ENCODE data around the gene NUB1.

NUB1 gene

GRCh38 chr7:151347200-151347599, 5.6 kb downstream of the NUB1 start:
- no peak for DNase-seq

DNA sequence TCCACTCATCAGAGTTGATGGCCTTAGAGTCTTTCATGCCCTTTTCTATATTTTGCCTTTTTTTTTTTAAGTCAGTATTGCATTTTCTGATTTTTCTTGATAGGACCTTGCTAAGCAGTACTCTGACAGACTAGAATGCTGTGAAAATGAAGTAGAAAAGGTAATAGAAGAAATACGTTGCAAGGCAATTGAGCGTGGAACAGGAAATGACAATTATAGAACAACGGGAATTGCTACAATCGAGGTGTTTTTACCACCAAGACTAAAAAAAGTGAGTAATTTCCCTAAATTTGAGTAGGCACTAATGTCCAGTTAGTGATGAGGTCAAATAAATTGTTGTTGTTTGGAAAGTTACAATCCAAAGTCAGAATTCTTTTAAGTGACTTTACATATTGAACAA, 7.4 kb downstream of the NUB1 start:
- no peak for DNase-seq

DNA sequence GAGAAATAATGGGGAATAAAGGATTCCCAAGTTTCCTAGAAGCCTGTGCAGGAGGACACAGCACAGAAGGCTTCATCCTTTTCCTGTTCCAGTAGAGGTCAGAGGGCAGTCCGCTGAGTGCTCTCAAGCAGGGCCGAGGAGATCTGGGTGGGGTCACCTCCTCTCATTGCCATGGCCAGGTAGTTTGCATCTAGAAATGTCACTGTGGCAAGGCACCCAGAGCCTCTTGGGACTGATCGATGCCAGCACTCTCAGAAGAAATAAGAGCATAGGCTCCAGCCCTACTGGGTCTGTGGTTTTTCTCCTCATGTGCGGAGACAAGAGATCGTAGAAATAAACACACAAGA, 7.9 kb downstream of the NUB1 start:
- DNase-seq: no peak

DNA sequence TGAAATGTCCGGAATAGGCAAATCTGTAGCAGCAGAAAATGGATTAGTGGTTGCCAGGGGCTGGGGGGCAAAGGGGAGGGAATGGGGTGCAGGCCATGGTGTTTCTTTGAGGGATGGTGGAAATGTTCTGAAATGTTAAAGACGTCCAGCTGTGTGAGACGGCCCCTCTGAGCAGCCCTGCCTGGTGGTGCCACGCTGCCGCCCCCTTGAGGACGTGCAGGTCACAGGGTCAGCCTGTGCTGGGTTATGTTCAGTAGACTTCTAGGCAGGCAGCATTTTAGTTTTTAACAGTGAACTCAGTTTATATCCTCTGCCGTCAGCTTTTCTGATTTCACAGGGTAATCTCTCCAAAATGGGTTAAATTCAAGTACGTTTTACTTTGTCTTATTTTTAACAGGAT, 9.4 kb downstream of the NUB1 start:
- peak; percentile 78 for DNase-seq

DNA sequence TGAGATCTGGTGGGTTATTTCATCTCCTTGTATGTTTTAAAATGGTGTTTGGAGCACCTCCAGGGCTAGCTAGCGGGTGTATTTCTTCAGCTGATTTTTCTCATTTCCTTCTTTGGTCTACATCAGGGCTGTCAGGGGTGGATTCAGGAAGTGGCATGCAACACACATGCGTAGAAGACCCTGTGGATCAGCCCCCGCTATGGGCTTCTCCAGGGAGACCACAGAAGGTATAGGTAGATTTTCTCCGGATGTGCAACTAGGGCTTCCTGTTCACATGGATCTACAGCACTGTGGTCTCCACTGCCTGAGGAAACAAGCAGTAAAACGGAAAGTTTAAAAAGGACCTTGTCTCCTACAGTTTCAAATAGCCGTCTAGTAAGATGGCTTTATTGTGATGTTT, 10.4 kb downstream of the NUB1 start:
- peak; percentile 63 for DNase-seq

GRCh38 chr7:151352512-151352911, 10.9 kb downstream of the NUB1 start:
- DNase-seq: no peak

GRCh38 chr7:151361193-151361959, 19.8 kb downstream of the NUB1 start:
- DNase-seq: no peak

DNA sequence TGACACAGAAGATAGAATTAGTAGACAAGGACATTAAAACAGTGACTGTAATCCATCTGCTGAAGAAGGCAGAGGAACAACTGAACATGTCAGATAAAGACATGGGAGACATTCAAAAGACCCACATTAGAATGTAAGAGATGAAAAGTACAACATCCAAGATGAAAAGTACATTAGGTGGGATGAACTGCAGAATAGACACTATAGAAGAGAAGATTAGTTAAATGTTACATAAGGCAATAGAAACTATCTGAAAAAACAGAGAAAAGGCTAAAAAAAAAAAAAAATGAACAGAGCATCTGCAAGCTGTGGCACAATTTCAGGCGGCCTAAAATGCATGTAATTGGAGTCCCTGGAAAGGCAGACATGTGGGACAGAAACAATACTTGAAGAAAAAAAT, 21.6 kb downstream of the NUB1 start:
- no peak for DNase-seq

DNA sequence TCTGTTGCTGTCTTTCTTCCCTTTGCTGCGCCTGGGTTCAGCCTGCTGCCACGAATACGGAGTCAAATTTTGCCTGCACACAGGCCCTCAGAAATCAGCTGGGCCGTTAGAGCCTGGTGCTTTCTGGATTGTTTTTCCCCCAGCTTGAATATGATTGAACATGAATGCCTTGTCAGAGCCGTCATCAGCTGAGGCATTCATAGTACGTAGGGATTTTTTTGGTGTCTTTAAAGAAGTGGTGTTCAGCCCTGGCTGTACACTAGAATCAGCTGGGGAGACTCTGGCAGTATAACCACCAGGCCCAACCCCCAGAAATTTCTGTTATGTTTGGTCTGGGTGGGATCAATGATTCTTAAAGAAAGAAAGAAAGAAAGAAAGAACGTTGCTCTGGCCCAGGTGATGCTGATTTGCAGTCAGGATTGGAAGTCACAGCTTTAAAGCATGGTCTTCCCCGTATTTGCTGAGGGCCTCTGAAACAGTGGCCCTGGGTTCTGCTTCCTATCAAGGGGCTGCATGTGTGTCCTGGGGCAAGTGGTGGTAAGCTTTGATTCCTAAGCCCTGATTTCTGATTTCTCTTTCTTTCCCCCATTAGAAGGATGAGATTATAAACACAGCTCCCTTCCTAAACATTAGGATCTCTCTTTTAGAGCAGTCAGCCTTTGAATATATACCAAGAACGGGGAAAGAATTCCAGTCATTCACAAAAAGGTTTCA, 24.7 kb downstream of the NUB1 start:
- DNase-seq: peak; percentile 11

DNA sequence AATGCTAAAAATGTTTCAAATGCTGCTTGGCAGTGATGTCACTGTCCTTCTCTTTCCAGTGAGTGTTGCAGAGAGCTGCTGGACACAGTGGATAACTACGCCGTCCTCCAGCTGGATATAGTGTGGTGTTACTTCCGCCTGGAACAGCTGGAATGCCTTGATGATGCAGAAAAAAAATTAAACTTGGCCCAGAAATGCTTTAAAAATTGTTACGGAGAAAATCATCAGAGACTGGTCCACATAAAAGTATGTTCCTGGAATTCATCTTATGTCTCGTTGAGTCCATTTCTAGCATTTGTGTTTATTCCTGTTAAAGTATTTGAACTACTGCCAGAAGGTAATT, 25.2 kb downstream of the NUB1 start:
- DNase-seq: peak; percentile 9

DNA sequence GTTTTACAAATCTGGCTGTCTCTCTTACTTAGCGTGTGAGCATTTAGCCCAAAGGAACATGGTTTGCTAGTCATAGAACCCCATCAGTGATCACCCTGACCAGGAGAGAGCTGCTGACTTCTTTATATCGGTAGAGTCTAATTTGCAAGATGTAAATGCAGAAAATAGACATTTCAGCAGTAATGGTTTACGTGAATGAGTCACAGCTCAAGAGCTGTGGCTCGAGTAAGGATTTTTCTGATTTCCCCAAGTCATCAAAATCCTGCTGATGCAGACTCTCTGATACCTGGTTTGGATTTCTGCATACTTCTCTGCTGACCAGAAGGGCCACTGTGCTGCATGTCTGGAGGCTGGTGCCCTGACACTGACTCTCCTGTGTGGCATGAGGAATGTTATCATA, 25.7 kb downstream of the NUB1 start:
- DNase-seq: peak; percentile 6

DNA sequence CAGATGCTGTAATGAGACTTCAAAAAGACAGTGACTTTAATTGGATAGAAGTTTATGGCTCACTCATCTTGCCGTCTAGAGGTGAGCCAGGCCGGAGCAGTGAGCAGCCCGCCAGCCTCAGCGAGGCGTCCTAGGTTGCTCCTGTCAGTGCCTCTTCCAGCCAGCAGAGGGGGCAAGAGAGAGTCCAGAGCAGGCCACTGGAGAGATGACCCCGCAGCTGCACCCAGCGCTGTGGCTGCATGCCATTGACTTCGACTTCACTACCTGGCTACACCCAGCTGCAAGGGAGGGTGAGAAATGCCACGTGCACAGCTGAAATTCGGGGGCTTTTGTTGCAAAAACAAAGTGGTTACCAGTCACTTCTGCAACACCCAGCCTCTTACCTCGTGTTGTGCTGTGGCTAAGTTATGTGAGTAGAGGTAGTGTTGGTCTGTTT, 26.5 kb downstream of the NUB1 start:
- DNase-seq: peak; percentile 86

GRCh38 chr7:151371266-151371665, 29.7 kb downstream of the NUB1 start:
- DNase-seq: no peak

GRCh38 chr7:151372612-151373265, 31.1 kb downstream of the NUB1 start:
- DNase-seq: no peak

GRCh38 chr7:151373599-151373998, 32.0 kb downstream of the NUB1 start:
- DNase-seq: no peak

DNA sequence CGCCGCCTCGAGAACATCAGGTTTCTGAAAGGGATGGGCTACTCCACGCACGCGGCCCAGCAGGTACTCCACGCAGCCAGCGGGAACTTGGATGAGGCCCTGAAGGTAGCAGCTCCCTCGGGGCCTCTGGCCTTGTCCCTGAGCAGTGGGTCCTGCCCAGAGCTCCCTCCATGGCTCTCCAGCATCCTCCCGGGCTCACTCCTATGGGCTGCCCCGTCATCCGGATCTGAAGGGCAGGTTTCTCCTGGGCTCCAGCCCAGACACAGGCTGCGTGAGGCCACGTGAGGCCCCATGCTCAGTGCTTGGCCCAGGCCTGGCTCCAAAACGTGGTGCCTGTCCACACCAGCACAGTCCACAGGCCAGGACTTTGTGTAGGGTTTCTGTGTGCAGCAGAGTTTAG, 32.5 kb downstream of the NUB1 start:
- DNase-seq: no peak

DNA sequence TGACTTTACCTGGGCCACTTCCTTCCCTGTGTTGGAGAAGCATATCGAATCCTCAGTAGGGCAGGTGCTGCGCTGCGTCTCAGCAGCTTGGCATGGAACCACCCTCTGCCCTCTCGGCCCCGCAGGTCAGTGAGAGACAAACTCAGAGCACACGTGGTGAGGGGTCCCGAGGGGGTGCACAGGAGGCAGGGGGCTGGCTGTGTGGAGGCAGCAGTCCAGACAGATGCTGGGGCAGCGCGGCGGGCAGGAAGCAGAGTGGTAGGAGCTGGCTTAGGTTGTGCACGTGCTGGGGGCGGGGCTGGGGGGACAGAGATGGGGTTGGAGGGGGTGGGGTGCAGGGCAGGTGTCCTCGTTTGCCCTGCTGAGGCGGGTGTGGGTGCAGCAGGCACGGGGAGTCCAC, 33.1 kb downstream of the NUB1 start:
- DNase-seq: no peak

DNA sequence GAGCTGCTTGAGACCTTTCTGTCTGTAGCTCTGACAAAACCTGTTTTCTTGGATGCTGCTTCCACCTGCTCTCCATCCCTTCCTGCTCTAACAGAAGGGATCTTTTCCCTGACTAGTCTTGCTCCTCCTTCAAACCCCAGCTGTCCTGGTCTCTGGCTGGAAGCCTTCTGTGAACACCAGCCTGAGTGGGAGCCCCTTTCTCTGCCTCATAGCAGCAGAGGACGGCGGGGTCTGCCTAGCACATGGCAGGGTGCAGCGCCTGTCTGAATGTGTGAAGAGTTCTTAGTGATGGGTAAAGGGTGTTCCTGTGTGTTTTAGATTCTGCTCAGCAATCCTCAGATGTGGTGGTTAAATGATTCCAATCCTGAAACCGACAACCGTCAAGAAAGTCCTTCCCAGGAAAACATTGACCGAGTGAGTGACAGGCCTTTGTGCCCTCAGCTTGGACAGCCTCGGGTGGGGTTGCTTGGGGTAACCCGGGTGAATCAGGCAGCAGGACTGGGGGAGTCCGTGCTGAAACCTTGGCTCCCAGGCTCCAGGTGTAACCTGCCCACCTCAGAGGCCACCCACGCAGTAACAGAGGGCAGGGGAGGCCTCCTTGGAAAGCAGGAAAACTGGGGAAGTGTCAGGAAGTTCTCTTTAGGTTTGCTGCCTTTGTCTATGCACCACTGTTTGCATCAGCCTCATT, 34.1 kb downstream of the NUB1 start:
- no peak for DNase-seq

DNA sequence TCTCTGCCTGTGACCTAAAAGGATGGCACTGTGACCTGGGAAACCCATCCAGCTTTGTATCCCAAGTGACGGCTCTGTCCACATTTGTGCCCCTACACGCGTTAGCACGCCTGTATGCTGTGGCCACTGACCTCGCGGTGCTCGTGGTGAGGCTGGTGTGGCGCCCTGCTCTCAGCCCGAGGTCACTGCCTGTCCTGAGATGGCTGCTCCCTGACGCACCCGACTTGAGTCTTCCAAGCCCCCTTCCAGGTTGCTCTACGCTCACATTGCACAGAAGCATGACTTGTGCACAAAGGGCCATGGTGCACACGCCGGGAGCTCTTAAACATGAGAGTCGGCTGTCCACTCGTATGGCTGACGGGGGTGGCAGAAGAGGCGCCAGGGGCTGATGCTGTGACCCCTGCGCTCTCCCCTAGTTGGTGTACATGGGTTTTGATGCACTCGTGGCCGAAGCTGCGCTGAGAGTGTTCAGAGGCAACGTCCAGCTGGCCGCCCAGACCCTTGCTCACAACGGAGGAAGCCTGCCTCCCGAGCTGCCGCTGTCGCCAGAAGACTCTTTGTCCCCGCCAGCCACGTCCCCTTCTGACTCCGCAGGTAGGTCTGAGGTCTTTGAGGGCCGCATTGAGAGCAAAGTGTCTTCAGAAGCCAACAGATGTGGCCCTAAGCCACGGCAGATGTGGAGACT, 34.7 kb downstream of the NUB1 start:
- DNase-seq: no peak

- no peak for DNase-seq
Measured at GRCh38 chr7:151377406-151377805, 35.8 kb downstream of the NUB1 start.

DNA sequence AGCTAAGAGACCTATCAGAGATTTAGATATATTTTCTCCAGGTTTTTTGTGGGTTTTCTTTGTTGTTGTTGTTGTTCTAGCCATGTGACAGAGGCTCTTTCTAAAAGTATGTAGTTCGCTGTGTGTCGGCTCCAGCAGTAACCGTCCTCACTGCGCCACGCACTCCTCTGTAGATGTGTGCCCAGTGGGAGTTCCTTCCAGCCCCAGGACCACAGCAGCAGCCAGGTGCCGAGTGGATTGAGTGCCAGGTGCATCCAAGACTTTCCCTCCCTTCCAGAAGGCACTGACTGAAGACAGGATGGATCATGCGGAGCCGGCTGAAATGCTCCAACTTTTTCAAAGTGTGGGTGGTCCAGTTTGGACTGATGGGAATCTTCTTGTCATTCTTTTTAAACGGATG, 36.4 kb downstream of the NUB1 start:
- no peak for DNase-seq

GRCh38 chr7:151378496-151379192, 37.0 kb downstream of the NUB1 start:
- no peak for DNase-seq

- no peak for DNase-seq
Measured at GRCh38 chr7:151379193-151379520, 37.5 kb downstream of the NUB1 start.

Data from stimulated activated CD8-positive, alpha-beta memory T cell treated with anti-CD3 and anti-CD28 coated beads, Interleukin-4, amount 100 ng/mL, for 48 hours (primary cell).